GM19328 (cell line): ENCODE results near the gene UPF1.
"Not testable (repeated sequence)": the region's sequence is repeated elsewhere in the genome, so short reads cannot be mapped to it uniquely, and the experiment has no call there.

Source experiments
- ATAC-seq: cut with Tn5 transposase; IDR thresholded peaks from one replicate; pipeline ENCODE4 v1.9.1; 2021; ENCODE audit warnings: mild to moderate bottlenecking, moderate library complexity; ENCODE audit not compliant: unreplicated experiment

UPF1 gene

GRCh38 chr19:18895824-18896341, 64.1 kb downstream of the UPF1 start, which contains the start of gene CERS1:
TSS of gene CERS1 (minus strand) at chr19:18896158. CDS start at chr19:18896072, 86 bp downstream.
- ATAC-seq, result no peak

GRCh38 chr19:18896421-18896841, 64.7 kb downstream of the UPF1 start:
- no peak for ATAC-seq

GRCh38 chr19:18897094-18898029, 65.6 kb downstream of the UPF1 start:
- no peak for ATAC-seq

GRCh38 chr19:18898081-18898606, 66.4 kb downstream of the UPF1 start:
- no peak for ATAC-seq

GRCh38 chr19:18898607-18899408, 67.0 kb downstream of the UPF1 start:
- no peak for ATAC-seq

- ATAC-seq, result no peak
These were observed 68.1 kb downstream of the UPF1 start for GRCh38 chr19:18899624-18900560.

- ATAC-seq, result no peak
These were observed 69.1 kb downstream of the UPF1 start for GRCh38 chr19:18900700-18901481.

GRCh38 chr19:18901491-18901890, 69.7 kb downstream of the UPF1 start:
- ATAC-seq, result no peak

- ATAC-seq, result not testable (repeated sequence)
These were observed 70.8 kb downstream of the UPF1 start for GRCh38 chr19:18902519-18902918.

GRCh38 chr19:18903156-18904037, 71.6 kb downstream of the UPF1 start:
- no peak for ATAC-seq

GRCh38 chr19:18904334-18905057, 72.7 kb downstream of the UPF1 start:
- no peak for ATAC-seq

- ATAC-seq, result no peak
These were observed 73.3 kb downstream of the UPF1 start for GRCh38 chr19:18905058-18905456.

- ATAC-seq, result no peak
These were observed 73.9 kb downstream of the UPF1 start for GRCh38 chr19:18905513-18906236.

GRCh38 chr19:18906605-18907519, 75.1 kb downstream of the UPF1 start:
- ATAC-seq, result no peak

- no peak for ATAC-seq
These were observed 77.3 kb downstream of the UPF1 start for GRCh38 chr19:18908917-18909619.
